Adrenal gland (tissue), 5 donors: ENCODE measurements around the gene PDX1.

Source experiments
- CTCF ChIP-seq, 6 experiments: fragments of 450-650 bp in 4 of 6; fragments of 200-600 bp in 2 of 6; sonication (generic) in 1 of 6; IDR thresholded peaks; 1 replicate in 5 of 6; 2 replicates in 1 of 6; pipeline versions ENCODE4 v1.5.1 to v1.8.0; 2016 to 2021; ENCODE audit warnings: antibody characterized with exemption in 6 of 6, mild to moderate bottlenecking in 2 of 6, moderate library complexity in 1 of 6
- POLR2A ChIP-seq, 2 donors: fragments of 450-650 bp; IDR thresholded peaks; one replicate each; pipeline ENCODE4 v1.6.1; 2017; ENCODE audit warnings: antibody characterized with exemption in 2 of 2, mild to moderate bottlenecking in 2 of 2, moderate library complexity in 1 of 2
- donor health status: DM: no; HTN: no; CAD: no.

- TF ChIP-seq CTCF (IDR thresholded peaks at IDR 0.05) (no peak), POLR2A (IDR thresholded peaks at IDR 0.05) (no peak)
These were observed 7.9 kb downstream of the PDX1 start for GRCh38 chr13:27927444-27928352.
